Psoas muscle (tissue), 8 donors: ENCODE data around the gene CDK19. TPM values are rescaled to one million over a fixed set of nuclear protein-coding genes. Genes with fewer than 3 reads are reported as not detected.

ENCODE experiments used
- ATAC-seq, 4 donors: fragments of 200-7000 bp; cut with Tn5 transposase; one replicate each; pipeline ENCODE4 v1.9.1; 2020; ENCODE audit warnings: moderate library complexity in 3 of 4, mild to moderate bottlenecking in 2 of 4
- DNase-seq, 2 donors: peaks; one replicate each; pipeline ENCODE4 v3.0.0-alpha.2; 2020
- H3K27ac ChIP-seq: fragments of 200-600 bp; one replicate; pipeline ENCODE4 v1.8.0; 2022
- H3K27me3 ChIP-seq, 3 donors: fragments of 200-600 bp in 1 of 3; one replicate each; pipeline versions ENCODE4 v1.6.1 to v1.8.0; 2013 to 2022; ENCODE audit warnings: low read length in 2 of 3, mild to moderate bottlenecking in 2 of 3, moderate library complexity in 1 of 3; ENCODE audit not compliant: insufficient read depth in 3 of 3
- H3K36me3 ChIP-seq, 2 donors: fragments of 200-600 bp in 1 of 2; one replicate each; pipeline versions ENCODE4 v1.6.1 to v1.8.0; 2013 to 2022; ENCODE audit warnings: low read depth in 1 of 2, mild to moderate bottlenecking in 1 of 2, moderate library complexity in 1 of 2; ENCODE audit not compliant: insufficient read depth in 1 of 2
- H3K4me1 ChIP-seq: fragments of 200-600 bp; one replicate; pipeline ENCODE4 v1.8.0; 2022
- H3K4me3 ChIP-seq: fragments of 200-600 bp; one replicate; pipeline ENCODE4 v1.8.0; 2022; ENCODE audit warnings: mild to moderate bottlenecking
- H3K9me3 ChIP-seq: fragments of 200-600 bp; one replicate; pipeline ENCODE4 v1.8.0; 2022
- WGBS, 3 donors: extraction: QIAGEN DNeasy Blood & Tissue Kit; methylation state at CpG; one replicate each; pipeline versions ENCODE4 v1.1.6 to v1.1.7; 2013; 5-methylcytosine and 5-hydroxymethylcytosine counted together
- intact Hi-C, 2 donors: fragments of 100-400 bp; cut with DNase I; formaldehyde crosslinking; loops; one replicate each; pipeline versions ENCODE4 v1.11.0 to v1.14.2; 2022
- polyA plus RNA-seq, 3 donors: library from polyadenylated mRNA; stranded (reverse); fragments of 200-250 nt; gene quantifications; one replicate each; pipeline ENCODE4 v1.2.3, GENCODE V29; 2013
- total RNA-seq, 4 donors: library from RNA; stranded (reverse); fragmentation: NEBNext Ultra II Directional in 2 of 4; extraction: Animal tissue kit (Norgen Biotek cat#: 25700) in 2 of 4; gene quantifications; one replicate each; pipeline versions ENCODE4 v1.2.1 to v1.2.4, GENCODE V29; 2021 to 2023
- TF ChIP-seq, protein P1 (sequence below): fragments of 200-600 bp; IDR thresholded peaks from one replicate; pipeline ENCODE4 v1.8.0; 2022; ENCODE audit warnings: antibody characterized with exemption
- donor health status: healthy with polysubstance abuse.
- donor health status: DM: no; HTN: no; CAD: no; lungs with moderate emphysema.
- donor health status: Bipolar disorder and iron deficiency.
- donor health status: healthy.
- donor health status: DM: yes; HTN: yes; CAD: no.
- donor health status: DM: no; HTN: no; CAD: no.
- donor health status: DM: no; HTN: no; CAD: no.
- donor health status: DM: yes; HTN: yes; CAD: no.

CDK19 gene
- total and polyA plus RNA-seq, 7 donors, result 2.2 to 11.6 (median 5.5) TPM

DNA sequence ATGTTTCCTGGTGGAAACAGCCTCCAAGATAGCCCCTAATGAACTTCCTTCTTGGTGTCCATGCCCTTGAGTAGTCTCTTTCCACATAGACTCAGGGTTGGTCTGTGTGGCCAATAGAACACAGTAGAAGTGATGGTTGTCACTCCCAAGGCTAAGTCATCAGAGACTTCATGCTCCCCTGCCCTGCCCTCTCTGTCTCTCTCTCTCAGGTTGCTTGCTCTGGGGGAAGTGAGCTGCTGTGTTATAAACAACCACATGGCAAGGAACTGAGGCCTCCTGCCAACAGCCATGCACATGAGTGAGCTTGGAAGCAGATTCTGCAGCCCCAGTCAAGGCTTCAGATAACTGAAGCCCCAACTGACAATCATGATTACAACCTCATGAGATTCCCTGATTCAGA, 253.6 kb downstream of the CDK19 start:
- Histone ChIP-seq H3K36me3 (no peaks in the 10 kb centered on the region), H3K4me3 (no peak overlapping the region), H3K9me3 (no peaks in the 10 kb centered on the region), H3K27me3 (no peaks in the 10 kb centered on the region), H3K4me1 (peaks cover 8% of the 10 kb centered on the region), H3K27ac (no peak overlapping the region)
- intact Hi-C loops, result no loop called here
- TF ChIP-seq, protein P1, sequence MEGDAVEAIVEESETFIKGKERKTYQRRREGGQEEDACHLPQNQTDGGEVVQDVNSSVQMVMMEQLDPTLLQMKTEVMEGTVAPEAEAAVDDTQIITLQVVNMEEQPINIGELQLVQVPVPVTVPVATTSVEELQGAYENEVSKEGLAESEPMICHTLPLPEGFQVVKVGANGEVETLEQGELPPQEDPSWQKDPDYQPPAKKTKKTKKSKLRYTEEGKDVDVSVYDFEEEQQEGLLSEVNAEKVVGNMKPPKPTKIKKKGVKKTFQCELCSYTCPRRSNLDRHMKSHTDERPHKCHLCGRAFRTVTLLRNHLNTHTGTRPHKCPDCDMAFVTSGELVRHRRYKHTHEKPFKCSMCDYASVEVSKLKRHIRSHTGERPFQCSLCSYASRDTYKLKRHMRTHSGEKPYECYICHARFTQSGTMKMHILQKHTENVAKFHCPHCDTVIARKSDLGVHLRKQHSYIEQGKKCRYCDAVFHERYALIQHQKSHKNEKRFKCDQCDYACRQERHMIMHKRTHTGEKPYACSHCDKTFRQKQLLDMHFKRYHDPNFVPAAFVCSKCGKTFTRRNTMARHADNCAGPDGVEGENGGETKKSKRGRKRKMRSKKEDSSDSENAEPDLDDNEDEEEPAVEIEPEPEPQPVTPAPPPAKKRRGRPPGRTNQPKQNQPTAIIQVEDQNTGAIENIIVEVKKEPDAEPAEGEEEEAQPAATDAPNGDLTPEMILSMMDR, result no peak
- ATAC-seq, result no peak
- DNase-seq, result no peak

DNA sequence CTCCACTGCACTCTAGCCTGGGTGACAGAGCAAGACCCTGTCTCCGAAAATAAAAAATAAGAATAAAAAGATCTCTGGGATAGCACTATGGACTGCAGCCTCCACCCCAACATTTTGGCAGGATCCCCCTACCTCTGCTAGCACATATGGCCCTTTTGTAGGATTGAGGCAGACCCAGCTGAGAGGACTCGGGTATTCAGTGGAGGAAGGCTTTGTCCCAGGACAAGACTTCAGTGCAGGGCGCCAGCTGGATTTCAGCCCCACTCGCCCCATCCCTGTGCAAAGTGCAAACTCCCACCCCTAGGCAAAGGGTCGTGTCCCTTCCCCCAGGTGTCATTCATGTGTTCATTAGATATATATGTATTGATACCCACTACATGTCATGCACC, 254.3 kb downstream of the CDK19 start:
- 78 to 86% (median 83%) methylated on average over 5 of the region's 5 CpGs for WGBS, 3 donors
- DNase-seq (no peak), ATAC-seq (no peak)
- no peak overlapping the region for H3K4me3 ChIP-seq
- H3K4me1 ChIP-seq, result peaks cover under 1% of the 10 kb centered on the region
- TF ChIP-seq, protein P1, result no peak
- no peaks in the 10 kb centered on the region for H3K9me3 ChIP-seq
- no peak overlapping the region for H3K27ac ChIP-seq
- intact Hi-C loops, result no loop called here
- H3K36me3 ChIP-seq, result no peaks in the 10 kb centered on the region
- H3K27me3 ChIP-seq, result no peaks in the 10 kb centered on the region

DNA sequence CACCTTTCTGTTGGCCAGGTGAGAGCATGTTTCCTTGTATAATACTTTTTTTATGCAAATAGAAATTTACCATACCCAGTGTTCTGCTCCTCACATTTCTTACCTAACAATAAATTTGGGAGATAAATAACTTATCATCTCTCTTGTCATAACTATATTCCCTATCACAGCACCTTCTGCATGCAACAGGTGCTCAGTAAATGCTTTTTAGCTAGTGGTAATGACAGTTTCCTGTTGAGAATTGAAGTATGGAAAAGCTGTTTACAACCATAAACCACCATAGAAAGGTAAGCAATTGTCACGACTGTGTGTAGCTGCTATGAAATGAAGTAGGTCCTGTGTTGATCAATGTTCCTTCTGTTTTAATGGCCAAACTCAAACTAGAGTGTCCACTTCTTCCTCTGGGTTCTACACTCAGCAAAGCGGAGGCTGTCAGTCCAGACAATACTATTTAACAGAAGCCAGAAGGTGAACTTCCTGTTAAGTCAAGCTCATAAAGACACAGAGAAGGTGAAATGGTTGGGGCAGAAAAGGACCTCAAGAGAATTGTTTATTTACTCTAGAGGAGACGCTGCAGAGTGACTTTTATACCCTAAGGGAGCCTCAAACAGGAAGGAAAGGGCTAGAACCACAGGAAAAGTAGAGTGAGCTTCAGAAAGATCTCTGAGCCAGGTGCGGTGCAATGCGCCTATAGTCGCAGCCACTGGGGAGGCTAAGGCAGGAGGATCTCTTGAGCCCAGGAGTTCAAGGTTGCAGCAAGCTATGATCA, 254.8 kb downstream of the CDK19 start:
- intact Hi-C loops, result no loop called here

More for the DNA sequence above, 254.8 kb downstream of the CDK19 start:
- TF ChIP-seq, protein P1, result no peak
- Histone ChIP-seq H3K27ac (no peak overlapping the region), H3K9me3 (no peaks in the 10 kb centered on the region), H3K4me3 (no peak overlapping the region), H3K36me3 (no peaks in the 10 kb centered on the region), H3K27me3 (no peaks in the 10 kb centered on the region), H3K4me1 (no peaks in the 10 kb centered on the region)
- ATAC-seq, result no peak
- WGBS, 3 donors, result 63 to 66% (median 64%) methylated on average over 6 of the region's 6 CpGs
- DNase-seq, result no peak

Other genes with a start within 250 kb of the CDK19 start
- 10 to 100 TPM; 19.2 to 46.6 (median 42.8) TPM for gene AMD1, start 59.3 kb upstream of the CDK19 start, total RNA-seq
- gene AMD1, start 59.3 kb upstream of the CDK19 start, polyA plus RNA-seq, result 10 to 100 TPM; 23.0 to 73.1 (median 31.7) TPM
- 100 to 1,000 TPM; 112 to 143 (median 127) TPM for gene GTF3C6, start 143.2 kb upstream of the CDK19 start, total RNA-seq
- 100 to 1,000 TPM; 125 to 159 (median 126) TPM for gene GTF3C6, start 143.2 kb upstream of the CDK19 start, polyA plus RNA-seq
- 10 to 100 TPM; 28.9 to 50.5 (median 43.2) TPM for gene RPF2, start 166.6 kb upstream of the CDK19 start, total RNA-seq
- gene RPF2, start 166.6 kb upstream of the CDK19 start, polyA plus RNA-seq, result 10 to 100 TPM; 35.1 to 67.7 (median 54.4) TPM